Stimulated activated CD4-positive, alpha-beta T cell treated with anti-CD3 and anti-CD28 coated beads, Interleukin-15, amount 100 ng/mL, for 48 hours (primary cell): ENCODE results near the gene MTTP.
"Not testable (repeated sequence)": the region's sequence is repeated elsewhere in the genome, so short reads cannot be mapped to it uniquely, and the experiment has no call there.

Experiments
- DNase-seq, 2 donors: peaks; one replicate each; pipeline ENCODE4 v3.0.0-alpha.2; 2020; ENCODE audit warnings: low read depth in 2 of 2

Gene MTTP

GRCh38 chr4:99574530-99575324 is at the start of gene MTTP:
TSS of gene MTTP (plus strand) at chr4:99574824. CDS start at chr4:99574910, 86 bp downstream.
- DNase-seq: no peak

GRCh38 chr4:99529228-99529627 is 45.4 kb upstream of the MTTP start:
- DNase-seq: no peak

- DNase-seq: no peak
Observed at GRCh38 chr4:99529956-99530355, 44.7 kb upstream of the MTTP start.

DNA sequence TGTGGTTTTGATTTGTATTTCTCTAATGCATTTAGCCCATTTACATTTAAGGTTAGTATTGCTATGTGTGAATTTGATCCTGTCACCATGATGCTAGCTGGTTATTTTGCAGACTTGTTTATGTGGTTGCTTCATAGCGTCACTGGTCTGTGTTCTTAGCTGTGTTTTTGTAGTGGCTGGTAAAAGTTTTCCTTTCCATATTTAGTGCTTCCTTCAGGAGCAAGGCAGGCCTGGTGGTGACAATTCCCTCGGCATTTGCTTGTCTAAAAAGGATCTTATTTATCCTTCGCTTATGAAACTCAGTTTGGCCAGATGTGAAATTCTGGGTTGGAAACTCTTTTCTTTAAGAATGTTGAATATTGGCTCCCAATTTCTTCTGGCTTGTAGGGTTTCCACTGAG is 39.9 kb upstream of the MTTP start:
- DNase-seq: not testable (repeated sequence)

DNA sequence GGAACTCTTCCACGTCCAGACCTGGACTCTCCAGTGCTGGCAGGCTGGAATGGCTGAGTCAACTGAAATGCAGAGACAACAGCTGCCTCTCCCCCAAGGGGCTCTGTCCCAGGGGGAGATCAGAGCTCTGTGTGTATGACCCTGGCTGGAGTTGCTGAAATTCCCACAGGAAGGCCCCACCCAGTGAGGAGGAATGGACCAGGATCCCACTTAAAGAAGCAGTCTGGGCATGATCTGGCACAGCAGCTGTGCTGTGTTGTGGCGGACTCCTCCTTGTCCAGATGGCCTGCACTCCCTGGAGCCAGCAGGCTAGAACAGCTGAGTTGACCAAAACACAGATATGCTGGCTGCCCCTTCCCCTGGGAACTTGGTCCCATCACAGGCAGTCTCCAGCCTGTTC is 38.4 kb upstream of the MTTP start:
- no peak for DNase-seq

DNA sequence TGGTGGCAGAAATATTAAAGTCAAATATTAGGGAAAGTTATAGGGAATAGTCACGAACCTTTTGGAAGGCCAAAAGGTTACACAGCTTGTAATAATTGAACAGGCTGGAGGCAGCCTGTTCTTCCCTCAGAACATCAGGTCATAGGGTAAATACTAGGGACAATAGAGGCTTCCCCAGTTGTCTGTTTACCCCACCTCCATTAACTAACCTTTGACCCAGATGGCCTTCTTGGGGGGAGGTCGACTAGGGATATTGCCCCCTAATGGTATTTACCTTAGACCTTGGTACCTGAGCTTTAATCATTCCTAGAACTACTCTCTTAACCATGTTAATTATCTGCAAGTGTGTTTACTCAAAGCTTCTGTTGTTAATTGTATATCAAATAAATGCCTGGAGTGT is 37.8 kb upstream of the MTTP start:
- DNase-seq: no peak

DNA sequence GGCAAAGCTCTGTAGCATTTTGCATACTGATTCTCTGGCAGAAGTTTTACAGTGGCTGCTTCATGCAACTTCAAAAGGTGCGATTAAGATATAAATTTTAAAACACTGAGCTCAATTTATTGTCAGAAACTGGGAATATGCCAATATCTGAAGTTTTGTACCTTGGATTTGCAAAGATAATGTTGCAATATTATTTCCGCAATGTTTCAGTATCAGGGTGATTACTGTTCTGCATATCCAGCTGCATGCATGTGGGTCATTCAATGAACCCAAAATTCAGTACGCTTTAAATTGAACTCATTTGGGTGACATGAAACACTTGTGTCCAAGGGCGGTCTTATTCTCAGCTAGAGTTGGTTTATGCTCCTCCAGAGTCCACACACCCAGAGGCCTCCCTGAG is 37.0 kb upstream of the MTTP start:
- DNase-seq: no peak

DNA sequence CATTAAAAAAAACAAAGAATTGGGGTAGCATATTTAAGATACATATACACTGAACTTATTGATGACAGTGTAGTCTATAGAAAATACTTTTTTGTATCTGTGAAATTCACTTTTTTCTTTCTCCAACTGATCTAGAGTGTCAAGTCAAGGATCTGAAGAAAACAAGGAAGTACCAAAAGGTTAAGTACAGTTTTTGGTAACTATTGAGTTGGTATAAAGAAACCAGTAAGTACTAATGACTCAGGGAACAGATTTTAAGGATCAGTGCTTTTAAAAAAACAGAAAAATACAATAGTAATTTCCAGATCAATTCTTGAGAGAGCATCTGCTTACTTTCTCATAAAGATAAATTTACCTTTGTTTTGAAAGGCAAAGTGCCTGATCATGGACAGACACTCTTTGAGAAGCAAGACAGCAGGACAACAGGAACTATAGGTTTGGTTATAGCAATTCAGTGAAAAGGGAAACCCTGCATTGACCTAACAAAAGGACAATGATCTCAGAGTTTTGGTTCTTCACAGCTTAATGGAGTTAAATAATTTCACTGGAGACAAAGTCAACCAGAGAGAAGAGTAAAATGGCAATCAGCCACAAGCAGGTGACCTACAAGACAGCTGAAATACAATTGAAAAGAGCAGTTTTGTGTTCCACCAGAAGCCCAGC is 34.2 kb upstream of the MTTP start:
- no peak for DNase-seq

GRCh38 chr4:99552872-99553271 is 21.8 kb upstream of the MTTP start:
- DNase-seq: no peak

DNA sequence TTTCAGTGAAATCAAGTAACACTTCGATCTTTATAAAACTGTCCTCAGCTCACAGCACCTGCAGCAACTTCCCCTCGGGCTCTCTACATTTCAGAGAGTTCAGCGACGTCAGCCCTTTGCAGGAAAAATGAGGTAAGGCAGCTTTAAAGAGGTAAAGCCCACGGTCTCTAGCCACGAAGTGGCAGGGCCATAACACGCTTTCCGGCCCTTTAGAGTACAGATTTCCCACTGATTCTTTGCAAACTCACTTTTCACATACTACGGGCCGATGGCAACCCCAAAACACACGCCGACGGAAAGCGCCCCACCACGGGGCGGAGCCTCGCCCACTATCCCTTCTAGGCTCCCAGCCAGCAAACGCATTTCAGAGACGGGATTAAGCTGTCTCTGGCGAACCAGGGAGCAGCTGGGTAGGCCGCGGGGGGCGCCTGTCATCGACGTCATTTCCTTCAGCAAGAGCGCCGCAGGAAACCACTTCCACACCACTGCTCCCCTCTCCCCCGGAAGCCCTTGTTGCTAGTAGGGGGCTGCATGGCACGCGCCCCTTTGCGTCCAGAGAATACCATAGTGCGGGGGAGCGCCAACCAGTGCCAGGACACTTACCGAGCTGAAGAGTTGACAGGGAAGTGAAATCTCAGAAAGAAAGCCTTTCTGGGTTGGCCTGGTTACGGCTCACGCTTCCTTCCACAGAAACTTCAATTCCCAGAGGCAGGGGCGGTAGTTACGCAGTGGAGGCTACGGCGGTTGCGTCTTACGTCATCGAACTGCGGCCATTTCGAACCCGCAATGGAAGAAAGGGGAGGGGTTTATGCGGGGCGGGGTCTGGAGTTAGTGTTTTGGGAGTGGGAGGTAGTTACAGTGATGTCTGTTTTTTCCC is 11.1 kb upstream of the MTTP start, which contains the start of gene TRMT10A:
TSS of gene TRMT10A (minus strand) at position 730 of the 877 bp plus-strand sequence. CDS start 4,701 bp downstream, outside the sequence.
- DNase-seq: peak; percentile 92 to 94

GRCh38 chr4:99564921-99565320 is 9.7 kb upstream of the MTTP start:
- DNase-seq: no peak

DNA sequence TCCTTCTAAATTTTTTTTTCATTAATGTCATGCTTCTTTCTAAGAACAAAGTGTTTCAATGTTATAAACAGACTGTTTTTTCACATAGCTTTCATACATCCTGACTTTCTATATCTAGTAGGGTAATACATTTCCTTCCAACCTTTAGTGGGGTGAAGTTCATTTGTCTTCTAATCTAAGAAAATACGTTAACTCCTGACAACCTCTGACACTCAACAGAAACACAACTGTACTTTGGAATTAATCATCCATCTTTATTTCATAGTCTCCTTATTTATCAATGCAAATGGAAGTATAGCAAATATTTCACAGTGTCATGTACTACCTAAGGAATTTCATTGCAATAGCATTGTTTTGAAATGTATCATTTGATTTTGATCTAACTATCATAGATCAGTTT is 2.7 kb upstream of the MTTP start:
- DNase-seq: no peak

- DNase-seq: no peak
Observed at GRCh38 chr4:99572527-99573240, 1.9 kb upstream of the MTTP start.

DNA sequence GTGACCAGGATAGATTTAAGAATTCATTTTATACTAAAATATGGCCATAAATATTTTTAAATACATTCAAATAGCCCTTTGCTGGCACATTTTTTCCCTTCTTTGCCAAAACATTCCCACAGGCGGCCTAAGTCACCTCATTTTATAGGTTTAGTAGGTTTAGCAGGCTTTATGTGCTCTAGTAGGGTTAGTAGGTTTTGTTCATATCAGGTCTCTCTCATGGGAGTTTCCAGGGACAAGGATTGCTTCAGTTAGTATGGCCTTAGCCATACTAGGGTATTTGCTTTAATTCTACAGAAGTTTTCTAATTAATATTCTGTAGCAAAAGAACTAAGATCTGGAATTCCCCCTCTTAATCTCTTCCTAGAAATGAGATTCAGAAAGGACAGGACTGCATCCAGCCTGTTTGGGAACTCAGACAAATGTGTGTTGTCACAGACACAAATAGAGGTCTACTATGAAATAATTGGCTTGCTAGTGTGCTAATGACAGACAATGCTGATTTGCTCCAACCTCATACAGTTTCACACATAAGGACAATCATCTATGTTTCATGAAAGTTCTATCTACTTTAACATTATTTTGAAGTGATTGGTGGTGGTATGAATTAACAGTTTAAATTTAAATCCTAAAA is 772 bp upstream of the MTTP start:
- DNase-seq: no peak

- DNase-seq: no peak
Observed at GRCh38 chr4:99578714-99579113, 4.1 kb downstream of the MTTP start.

DNA sequence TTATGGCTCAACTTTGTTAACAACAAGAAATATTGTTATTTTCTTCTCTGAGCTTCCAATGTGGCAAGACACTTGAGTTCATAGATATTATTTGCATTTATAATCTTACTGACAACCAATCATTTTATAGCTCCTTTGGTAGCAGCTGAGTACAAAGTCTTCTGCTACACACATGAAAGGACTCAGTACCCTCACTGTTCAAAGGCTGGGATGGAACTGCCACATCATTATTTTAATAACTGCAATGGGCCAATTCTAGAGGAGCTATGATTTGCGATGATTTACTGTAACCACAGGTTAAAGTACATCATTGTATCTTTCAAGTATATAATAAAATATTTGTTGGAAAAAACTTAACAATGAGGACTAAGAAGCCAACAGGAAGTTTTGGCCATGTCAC is 10.9 kb downstream of the MTTP start:
- DNase-seq: no peak

- no peak for DNase-seq
Observed at GRCh38 chr4:99586322-99586721, 11.7 kb downstream of the MTTP start.

GRCh38 chr4:99586797-99587196 is 12.2 kb downstream of the MTTP start:
- no peak for DNase-seq

DNA sequence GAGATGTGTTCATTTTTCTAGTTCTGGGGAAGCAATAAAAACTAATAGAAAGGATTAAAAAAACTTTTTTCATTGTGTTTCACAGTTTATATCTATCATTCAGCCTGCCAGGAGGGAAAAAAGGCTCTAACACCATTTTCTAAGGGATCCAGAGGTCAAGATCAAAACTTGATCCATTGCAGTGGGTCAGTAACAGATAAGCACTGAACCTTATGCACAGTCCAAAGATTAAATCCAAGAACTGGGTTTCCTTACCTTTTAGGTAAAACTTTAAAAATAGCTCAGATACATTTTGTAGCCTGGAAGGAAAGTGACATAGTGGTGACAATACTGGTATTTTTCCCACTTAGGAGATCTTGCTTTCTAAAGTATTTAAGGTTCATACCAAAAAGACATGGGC is 12.7 kb downstream of the MTTP start:
- no peak for DNase-seq

GRCh38 chr4:99587803-99588202 is 13.2 kb downstream of the MTTP start:
- no peak for DNase-seq

- DNase-seq: no peak
Observed at GRCh38 chr4:99591757-99592156, 17.1 kb downstream of the MTTP start.
